ENCODE data around the gene EOLA2.
A peak's percentile ranks its signal among the peaks of the same experiment; 100 is the strongest.

Gene EOLA2
- long read RNA-seq, transcript CXorf40B-203 (5 exons, 1,653 nt), result major isoform, 50 of 89 reads
- long read RNA-seq, transcript CXorf40B-205 (6 exons, 1,440 nt), result minor isoform, 6 of 89 reads
- long read RNA-seq, partial matches to known transcripts, result 6 of 89 reads
- long read RNA-seq, other reads (novel, unspliced or antisense), result 18 of 89 reads

- DNase-seq (ENCODE audit: low read depth in 1 of 2, low spot score in 1 of 2), result peak; percentile 94 to 95
- Histone ChIP-seq H3K4me3 (replicated peaks; ENCODE audit: insufficient read depth, low read length) (peak within 1 kb of the TSS; percentile 86), H3K27ac (replicated peaks) (peak within 1 kb of the TSS; percentile 94), H3K27me3 (ENCODE audit: insufficient read depth, poor library complexity, severe bottlenecking) (no peaks in the 10 kb centered on the region)
- TF ChIP-seq POLR2AphosphoS5 (IDR thresholded peaks at IDR 0.05; ENCODE audit: low read depth) (peak; percentile 37; the same call in 1 of the 2 replicates), REST (IDR thresholded peaks at IDR 0.05; ENCODE audit: insufficient replicate concordance, low read depth) (no peak), SPI1 (IDR thresholded peaks at IDR 0.05; ENCODE audit: borderline replicate concordance, low read depth) (peak; percentile 28; the same call in 1 of the 2 replicates), CTCF (IDR thresholded peaks at IDR 0.05; ENCODE audit: insufficient read depth, low read length) (peak; percentile 28)
Measured at GRCh38 chrX:149938427-149938880, at the start of gene EOLA2. Gene EOLA2, minus strand, starts transcription at chrX:149938491. Its CDS starts 4,617 bp downstream, at chrX:149933874.

- TF ChIP-seq REST (IDR thresholded peaks at IDR 0.05; ENCODE audit: insufficient replicate concordance, low read depth), result no peak
- TF ChIP-seq SPI1 (IDR thresholded peaks at IDR 0.05; ENCODE audit: borderline replicate concordance, low read depth), result no peak
- TF ChIP-seq GABPA (IDR thresholded peaks at IDR 0.05; ENCODE audit: low read depth), result no peak
- TF ChIP-seq POLR2AphosphoS5 (IDR thresholded peaks at IDR 0.05; ENCODE audit: low read depth), result no peak
- TF ChIP-seq CTCF (IDR thresholded peaks at IDR 0.05; ENCODE audit: insufficient read depth, low read length), result no peak
- no peak for DNase-seq (ENCODE audit: low read depth in 1 of 2, low spot score in 1 of 2)
- Histone ChIP-seq H3K4me3 (replicated peaks; ENCODE audit: insufficient read depth, low read length) (no peak overlapping the region), H3K27me3 (ENCODE audit: insufficient read depth, poor library complexity, severe bottlenecking) (no peaks in the 10 kb centered on the region), H3K27ac (replicated peaks) (no peak overlapping the region)
Measured at GRCh38 chrX:149987613-149988012, 49.3 kb upstream of the EOLA2 start.

GRCh38 chrX:149984411-149984810 lies 46.1 kb upstream of the EOLA2 start:
- Histone ChIP-seq H3K4me3 (replicated peaks; ENCODE audit: insufficient read depth, low read length) (no peak overlapping the region), H3K27ac (replicated peaks) (no peak overlapping the region), H3K27me3 (ENCODE audit: insufficient read depth, poor library complexity, severe bottlenecking) (no peaks in the 10 kb centered on the region)
- DNase-seq (ENCODE audit: low read depth in 1 of 2, low spot score in 1 of 2), result no peak
- TF ChIP-seq SPI1 (IDR thresholded peaks at IDR 0.05; ENCODE audit: borderline replicate concordance, low read depth) (no peak), GABPA (IDR thresholded peaks at IDR 0.05; ENCODE audit: low read depth) (no peak), CTCF (IDR thresholded peaks at IDR 0.05; ENCODE audit: insufficient read depth, low read length) (no peak), REST (IDR thresholded peaks at IDR 0.05; ENCODE audit: insufficient replicate concordance, low read depth) (no peak), POLR2AphosphoS5 (IDR thresholded peaks at IDR 0.05; ENCODE audit: low read depth) (no peak)

Data from HL-60 (cell line).